Measurements from ENCODE around the gene KRT79.

KRT79 gene

DNA sequence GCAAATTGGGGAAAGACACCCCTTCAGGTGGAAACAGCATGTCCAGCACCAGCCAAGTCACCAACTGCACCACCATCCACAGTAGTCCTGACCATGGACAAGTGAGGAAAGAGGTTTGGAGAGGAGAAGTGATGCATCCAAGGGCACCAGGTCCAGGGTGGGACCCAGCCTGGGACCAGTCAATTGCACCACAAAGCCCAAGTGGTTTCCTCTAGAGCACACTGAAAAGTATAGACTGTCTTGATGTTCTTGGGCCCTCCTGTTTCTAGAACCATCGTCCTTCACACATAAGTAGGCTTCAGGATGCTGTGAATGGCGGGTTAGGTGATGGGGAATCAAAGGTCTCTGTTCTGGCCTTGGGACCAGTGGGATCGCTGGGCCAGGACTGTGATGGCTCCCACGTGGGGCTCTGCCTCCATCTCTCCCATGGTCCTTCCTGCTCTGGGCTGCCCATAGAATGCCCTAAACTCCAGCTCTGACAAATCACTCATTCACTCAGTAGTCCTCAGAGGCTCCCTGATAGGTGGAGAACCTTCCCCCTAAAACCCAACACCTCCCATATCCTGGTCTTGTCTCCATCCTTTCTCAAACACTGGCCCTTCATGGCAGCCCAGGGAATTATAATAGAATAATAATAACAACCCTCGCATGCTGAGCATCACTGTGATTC, 9.2 kb downstream of the KRT79 start:
- H3K36me3 ChIP-seq (ENCODE audit: insufficient read depth, low read length), result no peaks in the 10 kb centered on the region
- H2AFZ ChIP-seq (ENCODE audit: low read length), result no peak overlapping the region
- H3F3A ChIP-seq (ENCODE audit: insufficient read depth, low read length), result no peaks in the 10 kb centered on the region
- H3K9me2 ChIP-seq (ENCODE audit: low read depth, low read length), result no peaks in the 10 kb centered on the region
- H3K9me3 ChIP-seq (ENCODE audit: low read length), result no peaks in the 10 kb centered on the region
- no peak overlapping the region for H3K4me3 ChIP-seq (ENCODE audit: low read depth, low read length, poor library complexity, severe bottlenecking)
- no peaks in the 10 kb centered on the region for H3K4me1 ChIP-seq (ENCODE audit: insufficient read depth, low read length, severe bottlenecking)
- no peak for TF ChIP-seq EZH2 (IDR thresholded peaks at IDR 0.05; ENCODE audit: borderline replicate concordance, low read length)
- TF ChIP-seq, protein P1, sequence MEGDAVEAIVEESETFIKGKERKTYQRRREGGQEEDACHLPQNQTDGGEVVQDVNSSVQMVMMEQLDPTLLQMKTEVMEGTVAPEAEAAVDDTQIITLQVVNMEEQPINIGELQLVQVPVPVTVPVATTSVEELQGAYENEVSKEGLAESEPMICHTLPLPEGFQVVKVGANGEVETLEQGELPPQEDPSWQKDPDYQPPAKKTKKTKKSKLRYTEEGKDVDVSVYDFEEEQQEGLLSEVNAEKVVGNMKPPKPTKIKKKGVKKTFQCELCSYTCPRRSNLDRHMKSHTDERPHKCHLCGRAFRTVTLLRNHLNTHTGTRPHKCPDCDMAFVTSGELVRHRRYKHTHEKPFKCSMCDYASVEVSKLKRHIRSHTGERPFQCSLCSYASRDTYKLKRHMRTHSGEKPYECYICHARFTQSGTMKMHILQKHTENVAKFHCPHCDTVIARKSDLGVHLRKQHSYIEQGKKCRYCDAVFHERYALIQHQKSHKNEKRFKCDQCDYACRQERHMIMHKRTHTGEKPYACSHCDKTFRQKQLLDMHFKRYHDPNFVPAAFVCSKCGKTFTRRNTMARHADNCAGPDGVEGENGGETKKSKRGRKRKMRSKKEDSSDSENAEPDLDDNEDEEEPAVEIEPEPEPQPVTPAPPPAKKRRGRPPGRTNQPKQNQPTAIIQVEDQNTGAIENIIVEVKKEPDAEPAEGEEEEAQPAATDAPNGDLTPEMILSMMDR (IDR thresholded peaks at IDR 0.05; ENCODE audit: low read length), result no peak
- no peaks in the 10 kb centered on the region for H4K20me1 ChIP-seq (ENCODE audit: insufficient read depth, low read length)
- no peaks in the 10 kb centered on the region for H3K79me2 ChIP-seq (ENCODE audit: insufficient read depth, low read length)
- no peak overlapping the region for H3K9ac ChIP-seq (ENCODE audit: low read length)
- no peak overlapping the region for H3K4me2 ChIP-seq (ENCODE audit: low read length)
- H3K27ac ChIP-seq (ENCODE audit: low read depth, low read length, poor library complexity, severe bottlenecking), result no peak overlapping the region
- no peaks in the 10 kb centered on the region for H3K27me3 ChIP-seq (ENCODE audit: insufficient read depth, low read length)

DNA sequence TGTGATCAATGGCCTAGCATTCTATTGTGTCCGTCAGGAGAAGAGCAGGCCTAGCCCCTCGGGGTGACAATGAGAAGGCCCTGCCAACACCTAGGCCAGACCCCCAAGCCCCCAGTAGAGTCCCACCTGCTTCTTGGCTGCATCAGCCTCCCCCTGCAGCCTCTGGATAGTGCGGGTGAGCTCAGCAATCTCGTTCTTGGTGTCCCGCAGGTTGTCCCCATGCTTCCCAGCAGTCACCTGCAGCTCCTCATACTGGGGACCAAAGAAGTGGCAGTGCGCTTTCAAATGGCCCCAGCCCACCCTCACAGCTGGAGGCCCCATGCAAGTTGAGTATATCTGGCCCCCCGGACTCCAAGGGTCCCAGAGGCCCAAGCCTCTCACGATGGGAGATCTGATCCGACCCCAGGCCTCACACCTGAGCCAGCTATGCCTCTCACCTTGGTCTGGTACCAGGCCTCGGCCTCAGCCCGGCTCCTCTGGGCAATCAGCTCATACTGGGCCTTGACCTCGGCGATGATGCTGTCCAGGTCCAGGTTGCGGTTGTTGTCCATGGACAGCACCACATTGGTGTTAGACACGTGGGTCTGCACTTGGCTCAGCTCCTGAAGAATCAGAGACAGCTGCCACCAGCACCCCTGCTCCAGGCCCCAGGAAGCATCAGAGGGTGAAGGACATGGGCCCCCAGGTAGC, 10.2 kb downstream of the KRT79 start:
- Histone ChIP-seq H3K4me1 (ENCODE audit: insufficient read depth, low read length, severe bottlenecking) (no peaks in the 10 kb centered on the region), H3K79me2 (ENCODE audit: insufficient read depth, low read length) (no peaks in the 10 kb centered on the region), H3K27me3 (ENCODE audit: insufficient read depth, low read length) (no peaks in the 10 kb centered on the region), H3K36me3 (ENCODE audit: insufficient read depth, low read length) (no peaks in the 10 kb centered on the region), H3K9me3 (ENCODE audit: low read length) (no peaks in the 10 kb centered on the region), H3K27ac (ENCODE audit: low read depth, low read length, poor library complexity, severe bottlenecking) (no peak overlapping the region), H3K9ac (ENCODE audit: low read length) (no peak overlapping the region), H3K4me2 (ENCODE audit: low read length) (no peak overlapping the region), H3F3A (ENCODE audit: insufficient read depth, low read length) (no peaks in the 10 kb centered on the region), H2AFZ (ENCODE audit: low read length) (no peak overlapping the region), H3K9me2 (ENCODE audit: low read depth, low read length) (no peaks in the 10 kb centered on the region), H3K4me3 (ENCODE audit: low read depth, low read length, poor library complexity, severe bottlenecking) (no peak overlapping the region), H4K20me1 (ENCODE audit: insufficient read depth, low read length) (no peaks in the 10 kb centered on the region)
- TF ChIP-seq, protein P1 (IDR thresholded peaks at IDR 0.05; ENCODE audit: low read length), result no peak
- no peak for TF ChIP-seq EZH2 (IDR thresholded peaks at IDR 0.05; ENCODE audit: borderline replicate concordance, low read length)

DNA sequence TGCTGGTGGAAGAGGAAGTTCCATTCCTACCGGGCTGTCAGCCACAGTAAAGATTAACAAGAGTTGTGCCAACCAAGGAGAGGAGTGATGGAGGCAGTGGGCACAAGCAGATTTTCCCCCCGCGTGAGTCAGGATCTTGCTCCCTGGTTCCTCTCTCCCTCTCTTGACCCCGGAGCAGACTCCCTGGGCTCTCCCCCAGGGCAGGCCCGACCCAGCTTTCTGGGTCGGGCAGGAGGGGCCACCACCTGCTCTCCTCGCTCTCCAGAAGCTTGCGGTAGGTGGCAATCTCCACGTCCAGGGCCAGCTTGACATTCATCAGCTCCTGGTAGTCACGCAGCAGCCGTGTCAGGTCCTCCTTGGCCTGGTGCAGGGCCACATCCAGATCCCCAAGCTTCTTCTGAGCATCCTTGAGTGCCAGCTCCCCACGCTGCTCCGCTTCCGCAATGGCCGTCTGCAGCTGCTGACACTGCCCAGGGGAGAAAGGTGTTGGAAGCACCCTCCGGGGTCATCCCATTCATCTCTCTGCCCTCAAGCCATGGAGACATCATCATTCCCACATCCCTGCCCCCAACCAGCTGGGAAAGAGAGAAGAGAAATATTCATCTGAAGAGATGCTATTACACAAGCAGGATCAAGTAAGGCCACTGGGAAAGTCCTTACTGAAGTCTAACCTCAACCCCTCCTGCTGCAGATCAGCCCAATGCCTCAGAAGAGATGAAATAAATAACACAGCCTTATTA, 11.2 kb downstream of the KRT79 start:
- Histone ChIP-seq H4K20me1 (ENCODE audit: insufficient read depth, low read length) (no peaks in the 10 kb centered on the region), H3K9ac (ENCODE audit: low read length) (no peak overlapping the region), H3K4me1 (ENCODE audit: insufficient read depth, low read length, severe bottlenecking) (no peaks in the 10 kb centered on the region), H3K27me3 (ENCODE audit: insufficient read depth, low read length) (peaks cover 5% of the 10 kb centered on the region; the same call in 1 of the 2 replicates), H2AFZ (ENCODE audit: low read length) (no peak overlapping the region), H3K9me3 (ENCODE audit: low read length) (no peaks in the 10 kb centered on the region), H3F3A (ENCODE audit: insufficient read depth, low read length) (no peaks in the 10 kb centered on the region), H3K4me2 (ENCODE audit: low read length) (no peak overlapping the region), H3K79me2 (ENCODE audit: insufficient read depth, low read length) (no peaks in the 10 kb centered on the region), H3K27ac (ENCODE audit: low read depth, low read length, poor library complexity, severe bottlenecking) (no peak overlapping the region), H3K4me3 (ENCODE audit: low read depth, low read length, poor library complexity, severe bottlenecking) (no peak overlapping the region), H3K9me2 (ENCODE audit: low read depth, low read length) (no peaks in the 10 kb centered on the region), H3K36me3 (ENCODE audit: insufficient read depth, low read length) (no peaks in the 10 kb centered on the region)
- TF ChIP-seq EZH2 (IDR thresholded peaks at IDR 0.05; ENCODE audit: borderline replicate concordance, low read length), result no peak
- TF ChIP-seq, protein P1 (IDR thresholded peaks at IDR 0.05; ENCODE audit: low read length), result no peak

Data from OCI-LY1 (cell line).